HG03457 (cell line): ENCODE measurements around the gene UQCC3.
"Not testable (repeated sequence)": the region's sequence is repeated elsewhere in the genome, so short reads cannot be mapped to it uniquely, and the experiment has no call there.

Source experiments
- ATAC-seq: cut with Tn5 transposase; IDR thresholded peaks from one replicate; pipeline ENCODE4 v1.9.1; 2021; ENCODE audit warnings: moderate number of reproducible peaks; ENCODE audit not compliant: unreplicated experiment

UQCC3 gene

GRCh38 chr11:62665599-62666258 is 5.7 kb upstream of the UQCC3 start:
- peak; percentile 7 for ATAC-seq

DNA sequence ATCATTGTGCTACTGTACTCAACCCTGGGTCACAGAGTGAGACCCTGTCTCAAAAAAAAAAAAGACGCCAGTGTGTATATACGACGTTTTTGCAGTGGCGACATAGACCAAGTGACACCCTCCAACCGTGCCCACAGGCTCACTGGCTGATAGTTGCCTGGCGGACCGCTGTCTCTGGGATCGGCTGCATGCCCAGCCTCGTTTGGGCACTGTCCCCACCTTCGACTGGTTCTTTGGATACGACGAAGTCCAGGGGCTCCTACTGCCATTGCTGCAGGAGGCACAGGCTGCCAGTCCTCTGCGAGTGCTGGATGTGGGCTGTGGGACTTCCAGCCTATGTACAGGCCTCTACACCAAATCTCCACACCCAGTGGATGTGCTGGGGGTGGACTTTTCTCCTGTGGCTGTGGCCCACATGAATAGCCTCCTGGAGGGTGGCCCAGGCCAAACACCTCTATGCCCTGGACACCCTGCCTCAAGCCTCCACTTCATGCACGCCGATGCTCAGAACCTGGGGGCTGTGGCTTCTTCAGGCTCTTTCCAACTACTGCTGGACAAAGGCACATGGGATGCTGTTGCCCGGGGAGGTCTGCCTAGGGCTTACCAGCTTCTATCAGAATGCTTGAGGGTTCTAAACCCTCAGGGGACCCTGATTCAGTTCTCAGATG is 5.1 kb upstream of the UQCC3 start:
- ATAC-seq = no peak

DNA sequence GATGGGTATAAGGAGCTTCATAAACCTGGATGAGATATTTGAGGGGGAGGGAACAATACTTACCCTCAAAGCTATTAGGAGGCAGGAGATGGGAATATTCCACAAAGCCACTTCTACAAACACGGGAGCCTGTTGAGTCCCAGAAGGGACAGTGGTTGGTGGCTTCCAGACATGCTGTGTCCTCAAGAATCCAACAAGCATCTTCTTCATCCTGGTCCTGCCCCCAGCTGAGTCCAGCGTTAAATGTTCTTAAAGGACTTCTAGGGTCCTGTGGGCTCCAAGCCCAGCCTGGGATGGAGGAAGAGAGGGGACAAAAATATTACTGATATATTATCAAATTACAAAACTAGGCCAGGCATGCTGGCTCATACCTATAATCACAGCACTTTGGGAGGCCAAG is 4.0 kb upstream of the UQCC3 start:
- ATAC-seq = no peak

DNA sequence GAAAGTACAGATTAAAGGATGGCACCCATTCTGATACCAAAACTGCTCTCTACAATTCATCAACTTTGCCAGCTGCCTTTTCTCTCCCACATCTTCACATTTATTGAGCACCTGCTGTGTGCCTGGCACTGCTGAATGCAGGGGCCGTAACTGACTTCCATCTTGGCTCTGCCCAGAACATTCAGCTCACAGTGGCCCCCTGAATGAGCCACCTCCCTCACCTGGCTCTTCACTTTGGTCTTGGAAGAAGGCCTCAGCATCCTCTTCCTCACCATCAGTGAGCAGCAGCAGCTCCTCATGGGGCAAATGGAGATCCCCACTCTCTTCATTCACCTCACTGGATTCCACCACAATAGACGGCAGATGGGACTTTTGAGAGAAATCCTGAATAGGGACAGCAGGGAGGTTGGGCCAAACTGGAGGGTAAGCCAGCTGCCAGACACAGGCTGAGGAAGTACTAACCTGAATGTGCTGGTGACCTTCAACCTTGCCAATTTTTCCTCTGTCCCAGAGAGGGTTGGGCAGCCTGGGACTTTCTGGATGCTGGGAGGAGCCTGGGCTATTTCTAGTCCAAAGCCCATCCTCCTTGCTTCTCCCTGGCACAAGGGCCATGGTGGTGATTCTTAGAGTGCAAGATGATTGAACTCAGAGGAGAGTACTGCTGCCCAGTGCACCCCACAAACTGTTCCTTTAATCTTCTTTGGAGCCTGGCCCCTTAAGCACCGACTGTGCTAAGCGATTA is 1.9 kb upstream of the UQCC3 start:
- no peak for ATAC-seq

GRCh38 chr11:62671236-62671607 is 251 bp upstream of the UQCC3 start:
- ATAC-seq = no peak

DNA sequence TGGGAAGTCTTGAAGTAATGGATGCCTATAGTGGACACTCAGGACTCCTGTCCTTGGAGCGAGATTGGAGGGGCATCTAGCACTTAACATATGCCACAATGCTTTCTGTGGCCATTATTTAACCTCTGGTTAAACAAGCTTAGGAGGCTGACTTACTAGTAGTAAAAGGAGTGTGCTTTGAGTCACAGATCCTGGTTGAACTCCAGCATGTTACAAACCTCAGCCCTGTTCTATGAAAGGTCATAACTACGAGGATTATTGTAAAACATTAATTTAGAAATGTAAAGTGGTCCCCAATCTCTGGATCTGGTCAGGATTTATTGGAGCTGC is 1.7 kb downstream of the UQCC3 start:
- no peak for ATAC-seq

DNA sequence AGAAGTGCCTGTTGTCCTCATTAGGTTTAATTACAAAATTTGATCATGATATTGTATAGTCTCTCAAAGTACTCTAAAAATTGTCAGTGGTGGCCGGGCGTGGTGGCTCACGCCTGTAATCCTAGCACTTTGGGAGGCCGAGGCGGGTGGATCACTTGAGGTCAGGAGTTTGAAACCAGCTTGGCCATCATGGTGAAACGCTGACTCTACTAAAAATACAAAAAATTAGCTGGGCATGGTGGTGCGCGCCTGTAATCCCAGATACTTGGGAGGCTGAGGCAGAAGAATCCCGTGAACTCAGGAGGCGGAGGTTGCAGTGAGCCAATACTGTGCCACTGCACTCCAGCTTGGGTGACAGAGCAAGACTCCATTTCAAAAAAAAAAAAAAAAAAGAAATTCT is 3.9 kb downstream of the UQCC3 start:
- ATAC-seq = not testable (repeated sequence)

- ATAC-seq = no peak
Measured at GRCh38 chr11:62676698-62677097, 5.2 kb downstream of the UQCC3 start.

- no peak for ATAC-seq
Measured at GRCh38 chr11:62677156-62677555, 5.7 kb downstream of the UQCC3 start.

GRCh38 chr11:62677714-62678113 is 6.2 kb downstream of the UQCC3 start:
- no peak for ATAC-seq

GRCh38 chr11:62678433-62678769 is 6.9 kb downstream of the UQCC3 start:
- ATAC-seq = no peak

DNA sequence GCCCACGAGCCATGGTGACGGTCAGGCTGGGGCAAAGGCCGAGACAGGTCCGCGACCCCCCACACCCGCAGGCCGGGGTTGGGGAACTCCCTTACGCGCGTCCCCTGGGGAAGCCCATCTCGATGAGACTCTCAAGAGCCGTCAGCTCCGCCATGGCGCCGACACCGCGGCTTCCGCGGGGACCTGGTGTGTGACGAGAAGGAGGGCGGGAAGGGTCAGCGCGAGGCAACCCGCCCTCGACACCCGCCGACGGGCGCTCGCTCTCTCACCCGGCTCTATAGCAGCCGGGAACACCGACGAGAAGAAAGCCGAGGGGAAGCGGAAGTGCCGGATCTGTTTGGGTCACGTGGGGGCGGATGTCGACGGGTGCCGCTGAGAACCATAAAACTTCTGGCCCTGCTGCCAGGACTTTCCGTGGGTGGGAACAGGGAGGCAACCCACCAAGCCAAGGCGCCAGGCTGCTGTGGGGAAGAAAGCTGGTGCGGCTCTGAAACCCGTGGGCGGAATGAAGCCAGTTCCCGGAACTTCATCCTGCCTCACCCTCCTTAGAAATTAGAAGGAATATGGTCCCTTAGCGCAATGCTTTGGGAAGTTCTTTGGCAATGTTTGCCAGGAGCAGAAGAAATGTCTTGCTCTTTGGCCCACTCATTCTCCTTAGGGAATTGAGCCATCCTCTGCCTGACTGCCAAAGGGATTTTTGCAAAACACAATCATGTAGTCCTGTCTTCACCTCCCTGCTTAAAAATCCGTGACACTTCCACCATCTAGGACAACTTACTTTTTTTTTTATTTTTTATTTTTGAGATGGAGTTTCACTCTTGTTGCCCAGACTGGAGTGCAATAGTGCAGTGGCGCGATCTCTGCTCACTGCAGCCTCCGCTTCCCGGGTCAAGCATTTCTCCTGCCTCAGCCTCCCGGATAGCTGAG is 7.6 kb downstream of the UQCC3 start, which contains the start of gene UBXN1:
Gene UBXN1, minus strand, starts transcription at position 304 of the 927 bp plus-strand sequence. Its CDS starts 150 bp downstream, at position 154.
- no peak for ATAC-seq

GRCh38 chr11:62680825-62681240 is 9.4 kb downstream of the UQCC3 start:
- no peak for ATAC-seq

DNA sequence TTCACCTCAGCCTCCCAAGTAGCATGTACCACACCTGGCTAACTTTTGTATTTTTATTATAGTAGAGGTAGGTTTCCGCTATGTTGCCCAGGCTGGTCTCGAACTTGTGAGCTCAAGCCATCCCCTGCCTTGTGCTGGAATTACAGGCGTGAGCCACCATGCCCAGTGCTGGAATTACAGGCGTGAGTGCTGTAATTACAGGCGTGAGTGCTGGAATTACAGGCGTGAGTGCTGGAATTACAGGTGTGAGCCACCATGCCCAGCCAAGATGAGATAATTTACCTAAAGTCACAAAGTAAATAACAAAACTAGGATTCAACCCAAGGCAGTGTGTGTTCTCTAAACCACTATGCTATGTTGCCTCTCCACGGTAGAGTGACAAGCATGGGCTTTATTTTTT is 11.0 kb downstream of the UQCC3 start:
- ATAC-seq = no peak

DNA sequence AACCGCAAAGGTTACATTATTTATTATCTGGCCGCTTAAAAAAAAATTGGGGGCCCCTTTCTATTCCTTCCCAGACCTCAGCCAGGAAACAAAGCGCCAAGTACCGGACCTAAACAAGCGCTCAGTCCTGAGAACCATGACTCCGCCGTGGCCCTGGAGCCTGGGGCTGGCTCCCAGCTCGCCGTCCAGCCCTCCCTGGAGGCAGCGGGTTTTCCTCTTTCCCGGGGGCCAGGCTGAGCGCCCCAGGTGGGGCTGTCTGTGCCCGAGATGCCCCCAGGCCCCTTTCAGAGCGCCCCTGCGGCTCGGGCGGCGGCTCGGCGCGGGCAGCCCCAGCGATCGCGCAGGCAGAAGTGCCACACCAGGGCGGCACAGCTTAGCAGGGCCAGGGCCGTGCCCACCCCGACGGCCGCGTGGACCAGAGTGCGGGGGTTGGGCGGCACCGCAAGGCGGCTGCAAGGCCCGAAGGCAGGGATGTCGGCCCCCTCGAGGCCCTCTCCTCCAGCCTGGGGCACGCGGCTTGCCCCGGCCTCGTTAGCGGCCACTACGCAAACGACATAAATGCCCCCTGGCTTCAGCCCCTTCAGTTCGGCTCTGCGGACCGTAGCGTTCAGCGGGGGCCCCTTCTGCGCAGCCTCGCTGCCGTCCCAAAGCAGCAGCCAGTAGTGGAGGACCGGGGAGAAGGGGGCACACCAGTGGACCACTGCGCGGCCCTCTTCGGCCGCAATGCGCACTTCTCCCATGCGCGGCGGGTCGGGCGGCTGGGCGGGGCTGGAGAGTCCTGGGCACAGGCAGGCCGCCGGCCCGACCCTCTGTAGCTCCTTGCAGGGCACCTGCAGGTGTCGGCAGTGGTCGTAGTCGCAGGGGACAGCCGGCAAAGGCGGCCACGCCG is 16.3 kb downstream of the UQCC3 start:
- ATAC-seq = no peak

DNA sequence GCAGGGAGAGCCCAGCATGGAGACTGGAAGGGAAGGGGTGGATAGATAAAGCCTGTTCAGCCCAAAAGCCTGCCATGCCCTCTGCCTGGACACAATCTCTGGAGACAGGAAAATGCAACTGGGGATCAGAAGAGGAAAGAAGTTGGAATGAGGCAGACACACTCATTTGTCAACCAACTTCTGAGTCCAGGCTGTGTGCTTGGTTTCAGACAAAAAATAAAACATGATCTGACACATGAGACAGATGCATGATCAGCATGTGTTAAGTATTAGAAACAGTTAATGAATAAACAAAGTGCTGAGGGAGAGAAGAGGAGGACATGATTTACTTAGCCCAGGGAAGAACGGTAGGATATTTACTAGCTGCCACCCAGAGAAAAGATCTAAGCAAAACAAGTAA is 17.0 kb downstream of the UQCC3 start:
- no peak for ATAC-seq

DNA sequence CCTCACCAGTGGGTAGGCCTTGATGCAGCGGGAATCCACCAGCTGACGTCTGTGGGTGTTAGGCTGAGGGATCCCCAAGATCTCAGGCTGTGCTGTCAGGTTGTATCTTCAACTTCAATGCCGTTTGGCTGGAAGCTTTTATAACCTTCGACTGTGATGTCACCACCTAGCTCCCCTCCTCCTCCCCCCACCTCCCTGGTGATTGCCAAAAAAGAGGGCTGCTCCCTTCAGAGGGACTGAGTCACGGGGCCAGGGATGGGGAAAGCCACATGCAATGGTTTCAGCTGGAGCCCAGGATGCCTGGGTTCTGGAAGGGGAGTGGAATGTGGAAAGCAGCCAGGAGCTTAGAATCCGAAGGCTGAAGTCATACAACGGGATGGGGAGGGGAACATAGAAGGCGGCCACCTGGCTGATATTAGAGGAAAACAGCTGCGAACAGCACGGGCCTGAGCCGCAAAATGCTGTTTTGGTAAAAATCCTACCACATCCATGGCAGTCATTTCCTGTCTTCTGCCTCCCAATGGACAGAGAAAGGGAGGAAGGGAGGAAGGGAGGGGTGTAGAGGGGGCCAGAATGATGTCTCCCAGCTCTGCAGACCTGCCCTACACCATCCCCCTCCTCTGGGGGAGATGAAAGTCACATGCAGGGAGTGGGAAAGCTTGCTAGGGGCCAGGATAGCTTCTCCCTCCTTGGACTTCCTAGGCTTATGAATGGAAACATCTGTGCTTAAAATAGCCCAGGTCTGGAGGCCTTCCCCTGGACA is 18.1 kb downstream of the UQCC3 start, which contains the start of gene LRRN4CL:
Gene LRRN4CL, minus strand, starts transcription at position 110 of the 763 bp plus-strand sequence. CDS start 1,022 bp downstream, outside the sequence.
- ATAC-seq = no peak

DNA sequence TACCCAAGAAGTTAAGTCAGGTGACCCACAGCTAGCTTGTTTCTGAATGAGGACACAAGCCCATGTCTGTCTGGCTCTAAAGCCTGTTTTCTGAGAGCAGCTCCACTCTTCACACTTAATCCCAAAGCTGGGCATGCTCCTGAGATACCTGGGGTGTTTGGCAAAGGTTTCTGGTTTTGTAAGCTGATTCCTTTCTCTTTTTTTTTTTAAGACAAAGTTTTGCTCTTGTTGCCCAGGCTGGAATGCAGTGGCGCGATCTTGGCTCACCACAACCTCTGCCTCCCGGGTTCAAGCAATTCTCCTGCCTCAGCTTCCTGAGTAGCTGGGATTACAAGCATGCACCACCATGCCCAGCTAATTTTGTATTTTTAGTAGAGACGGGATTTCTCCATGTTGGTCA is 22.2 kb downstream of the UQCC3 start:
- not testable (repeated sequence) for ATAC-seq

DNA sequence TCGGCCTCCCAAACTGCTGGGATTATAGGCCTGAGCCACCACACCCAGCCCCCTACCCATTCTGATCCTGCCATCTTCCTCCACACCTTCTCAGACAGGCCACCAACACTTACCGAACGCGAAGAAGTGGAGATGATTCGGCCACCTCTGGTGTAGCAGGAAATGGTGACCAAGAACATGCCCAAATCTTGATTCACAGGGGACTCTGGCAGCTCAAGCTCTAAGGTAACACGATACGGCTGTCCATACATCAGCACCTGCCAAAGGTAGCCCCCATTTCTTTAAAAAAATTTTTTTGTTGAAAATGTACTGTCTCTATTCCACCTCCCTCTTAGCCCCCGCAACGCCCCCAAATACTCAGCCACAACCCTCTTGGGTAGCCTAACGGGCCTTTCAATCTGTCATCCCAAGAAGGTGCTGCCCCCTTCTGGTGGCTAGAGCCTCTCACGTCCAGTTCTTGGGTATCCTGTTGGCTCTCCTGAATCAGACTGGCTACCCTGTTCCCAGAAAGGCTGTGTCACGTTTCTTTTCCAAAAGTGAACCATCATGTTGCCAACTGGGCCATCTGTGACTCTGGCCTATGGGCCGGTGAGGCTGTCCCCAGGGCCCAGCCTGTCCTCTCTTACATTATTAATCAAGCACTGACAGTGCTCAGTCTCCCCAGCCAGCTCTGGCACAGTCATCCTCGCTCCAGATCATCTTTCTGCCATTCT is 23.1 kb downstream of the UQCC3 start:
- ATAC-seq = no peak
